AG09309 (cell line): ENCODE results near the gene S100A3.
"Not testable (repeated sequence)": the region's sequence is repeated elsewhere in the genome, so short reads cannot be mapped to it uniquely, and the experiment has no call there.

Source experiments
- DNase-seq: peaks from one replicate; pipeline ENCODE4 v3.0.0-alpha.2; 2010; ENCODE audit warnings: low read depth
- H3K4me3 ChIP-seq: 2 replicates; pipeline ENCODE4 v1.5.1; 2011; ENCODE audit warnings: mild to moderate bottlenecking, low read depth, low read length, moderate library complexity; ENCODE audit not compliant: control insufficient read depth
- CTCF ChIP-seq: IDR thresholded peaks from 2 replicates; pipeline ENCODE4 v1.5.1; 2011; ENCODE audit warnings: mild to moderate bottlenecking, low read depth, low read length, inconsistent platforms; ENCODE audit not compliant: insufficient read depth, control insufficient read depth; ENCODE audit errors: missing control alignments

Gene S100A3

GRCh38 chr1:153531638-153532037 is 17.4 kb downstream of the S100A3 start:
- H3K4me3 ChIP-seq = no peak overlapping the region
- DNase-seq = no peak
- no peak for TF ChIP-seq CTCF

GRCh38 chr1:153527683-153528040 is 21.4 kb downstream of the S100A3 start:
- no peak for TF ChIP-seq CTCF
- no peak for DNase-seq
- H3K4me3 ChIP-seq = no peak overlapping the region

- no peak for TF ChIP-seq CTCF
- no peak for DNase-seq
- no peak overlapping the region for H3K4me3 ChIP-seq
Measured at GRCh38 chr1:153527023-153527682, 21.9 kb downstream of the S100A3 start.

- no peak overlapping the region for H3K4me3 ChIP-seq
- TF ChIP-seq CTCF = no peak
- no peak for DNase-seq
Measured at GRCh38 chr1:153526132-153526543, 22.9 kb downstream of the S100A3 start.

GRCh38 chr1:153525088-153525728 is 23.9 kb downstream of the S100A3 start:
- TF ChIP-seq CTCF = peak; percentile 2
- H3K4me3 ChIP-seq = no peak overlapping the region
- DNase-seq = no peak

GRCh38 chr1:153522353-153523048 is 26.6 kb downstream of the S100A3 start:
- not testable (repeated sequence) for DNase-seq, H3K4me3 ChIP-seq

- H3K4me3 ChIP-seq, DNase-seq: not testable (repeated sequence)
Measured at GRCh38 chr1:153521808-153522207, 27.2 kb downstream of the S100A3 start.
